Fibroblast of lung (primary cell): Measurements from ENCODE around the gene IER5L. TPM values are rescaled to one million over a fixed set of nuclear protein-coding genes. Genes with fewer than 3 reads are reported as not detected.

ENCODE experiments used
- DNase-seq, 2 donors: peaks; one replicate each; pipeline versions ENCODE4 v3.0.0 to v3.0.0-alpha.2; 2010; ENCODE audit warnings: low read depth in 2 of 2
- H2AFZ ChIP-seq: 2 replicates; pipeline ENCODE4 v1.5.1; 2012; ENCODE audit warnings: low read length, control low read depth, inconsistent platforms
- H3K27ac ChIP-seq: 2 replicates; pipeline ENCODE4 v1.5.1; 2011; ENCODE audit warnings: low read length, control low read depth; ENCODE audit not compliant: insufficient read depth
- H3K27me3 ChIP-seq: 2 replicates; pipeline ENCODE4 v1.5.1; 2011; ENCODE audit warnings: mild to moderate bottlenecking, low read length; ENCODE audit not compliant: control insufficient read depth, insufficient read depth
- H3K36me3 ChIP-seq: 2 replicates; pipeline ENCODE4 v1.5.1; 2011; ENCODE audit warnings: low read length; ENCODE audit not compliant: control insufficient read depth, insufficient read depth
- H3K4me1 ChIP-seq: 2 replicates; pipeline ENCODE4 v1.5.1; 2011; ENCODE audit warnings: low read length; ENCODE audit not compliant: control insufficient read depth, insufficient read depth; ENCODE audit errors: extremely low read depth
- H3K4me2 ChIP-seq: 2 replicates; pipeline ENCODE4 v1.5.1; 2011; ENCODE audit warnings: low read length, control low read depth; ENCODE audit not compliant: insufficient read depth; ENCODE audit errors: extremely low read depth
- H3K4me3 ChIP-seq, 4 experiments: fragments of 200-600 bp in 1 of 4; sonication (generic) in 1 of 4; replicated peaks in 1 of 4; 2 replicates each; pipeline ENCODE4 v1.5.1; 2011 to 2016; ENCODE audit warnings: low read length in 4 of 4, low read depth in 3 of 4, mild to moderate bottlenecking in 3 of 4, control low read depth in 2 of 4, inconsistent platforms in 1 of 4, mixed read lengths in 1 of 4; ENCODE audit not compliant: insufficient read depth in 1 of 4; ENCODE audit errors: control extremely low read depth in 1 of 4
- H3K79me2 ChIP-seq: 2 replicates; pipeline ENCODE4 v1.5.1; 2012; ENCODE audit warnings: mild to moderate bottlenecking, low read length, inconsistent platforms; ENCODE audit not compliant: control insufficient read depth, insufficient read depth
- H3K9ac ChIP-seq: 2 replicates; pipeline ENCODE4 v1.5.1; 2011; ENCODE audit warnings: mild to moderate bottlenecking, low read length, control low read depth; ENCODE audit not compliant: insufficient read depth
- H3K9me3 ChIP-seq: 2 replicates; pipeline ENCODE4 v1.5.1; 2012; ENCODE audit warnings: low read depth, low read length; ENCODE audit not compliant: control insufficient read depth, insufficient read depth
- H4K20me1 ChIP-seq: 2 replicates; pipeline ENCODE4 v1.5.1; 2011; ENCODE audit warnings: low read length; ENCODE audit not compliant: control insufficient read depth, insufficient read depth; ENCODE audit errors: extremely low read depth
- CTCF ChIP-seq, 2 donors: IDR thresholded peaks in 1 of 2; conservative IDR thresholded peaks in 1 of 2; 1 replicate in 1 of 2; 2 replicates in 1 of 2; pipeline ENCODE4 v1.5.1; 2011 to 2012; ENCODE audit warnings: low read length in 2 of 2, control low read depth in 1 of 2, inconsistent platforms in 1 of 2, low read depth in 1 of 2, mild to moderate bottlenecking in 1 of 2
- EZH2 ChIP-seq: IDR thresholded peaks from 2 replicates; pipeline ENCODE4 v1.5.1; 2012; ENCODE audit warnings: low read length, control low read depth, mild to moderate bottlenecking; ENCODE audit errors: missing control alignments
- polyA plus RNA-seq, 2 donors: library from polyadenylated mRNA; depleted of rRNA in 1 of 2; stranded (reverse) in 1 of 2; unstranded in 1 of 2; fragments of >200 nt; gene quantifications; 2 replicates each; pipeline ENCODE4 v1.2.1, GENCODE V29; 2011 to 2012; ENCODE audit warnings: missing spikeins in 1 of 2
- total RNA-seq: library from RNA; depleted of rRNA; stranded (reverse); fragments of >200 nt; gene quantifications from 2 replicates; pipeline ENCODE4 v1.2.1, GENCODE V29; 2014

Gene IER5L
- total and polyA plus RNA-seq, 2 donors (not counting 1 experiment from before 2014, with no cell fraction given), result 9.2 to 71.5 TPM

- Histone ChIP-seq H3K79me2 (no peaks in the 10 kb centered on the region), H3K9ac (no peak overlapping the region), H3K27ac (no peak overlapping the region), H3K4me2 (no peak overlapping the region), H3K4me1 (no peaks in the 10 kb centered on the region), H3K27me3 (no peaks in the 10 kb centered on the region), H3K4me3 (no peak overlapping the region), H3K36me3 (no peaks in the 10 kb centered on the region), H3K9me3 (no peaks in the 10 kb centered on the region), H2AFZ (no peak overlapping the region), H4K20me1 (no peaks in the 10 kb centered on the region)
- TF ChIP-seq CTCF (conservative IDR thresholded peaks at IDR 0.05 in 1 of 2, IDR thresholded peaks at IDR 0.05 in 1 of 2; ENCODE audit: low read depth in 1 of 2, low read length in 2 of 2) (no peak), EZH2 (no peak)
- no peak for DNase-seq
Observed at GRCh38 chr9:129206905-129207304, 28.8 kb upstream of the IER5L start.

- no peaks in the 10 kb centered on the region for H4K20me1 ChIP-seq
- no peak overlapping the region for H3K4me2 ChIP-seq
- no peak overlapping the region for H2AFZ ChIP-seq
- DNase-seq, result no peak
- no peaks in the 10 kb centered on the region for H3K36me3 ChIP-seq
- H3K9ac ChIP-seq, result no peak overlapping the region
- no peaks in the 10 kb centered on the region for H3K4me1 ChIP-seq
- no peaks in the 10 kb centered on the region for H3K9me3 ChIP-seq
- no peak overlapping the region for H3K4me3 ChIP-seq
- H3K79me2 ChIP-seq, result no peaks in the 10 kb centered on the region
- no peak for TF ChIP-seq EZH2
- no peak for TF ChIP-seq CTCF (conservative IDR thresholded peaks at IDR 0.05 in 1 of 2, IDR thresholded peaks at IDR 0.05 in 1 of 2; ENCODE audit: low read depth in 1 of 2, low read length in 2 of 2)
- no peaks in the 10 kb centered on the region for H3K27me3 ChIP-seq
- no peak overlapping the region for H3K27ac ChIP-seq
Observed at GRCh38 chr9:129206401-129206800, 28.3 kb upstream of the IER5L start.

GRCh38 chr9:129204840-129205239, 26.8 kb upstream of the IER5L start:
- Histone ChIP-seq H3K27me3 (no peaks in the 10 kb centered on the region), H3K9ac (no peak overlapping the region), H3K4me1 (no peaks in the 10 kb centered on the region), H3K36me3 (no peaks in the 10 kb centered on the region), H3K4me2 (no peak overlapping the region), H3K79me2 (no peaks in the 10 kb centered on the region), H2AFZ (no peak overlapping the region), H3K9me3 (no peaks in the 10 kb centered on the region), H3K27ac (no peak overlapping the region), H4K20me1 (no peaks in the 10 kb centered on the region), H3K4me3 (no peak overlapping the region)
- no peak for TF ChIP-seq CTCF (conservative IDR thresholded peaks at IDR 0.05 in 1 of 2, IDR thresholded peaks at IDR 0.05 in 1 of 2; ENCODE audit: low read depth in 1 of 2, low read length in 2 of 2)
- DNase-seq, result no peak
